MM.1S (cell line): Measurements from ENCODE around the gene CA5A.
"Not testable (repeated sequence)": the region's sequence is repeated elsewhere in the genome, so short reads cannot be mapped to it uniquely, and the experiment has no call there.

Source experiments
- EZH2 ChIP-seq: fragments of 300-600 bp; sonication (generic); optimal IDR thresholded peaks from 2 replicates; pipeline ENCODE3; 2017; ENCODE audit warnings: low read depth, mild to moderate bottlenecking, antibody characterized with exemption, low read length, mixed read lengths
- EZH2phosphoT487 ChIP-seq: fragments of 300-600 bp; sonication (generic); IDR thresholded peaks from 2 replicates; pipeline ENCODE4 v1.6.1; 2018; ENCODE audit warnings: antibody characterized with exemption, low read length
- TF ChIP-seq, protein P1 (sequence below): fragments of 300-600 bp; sonication (generic); IDR thresholded peaks from 2 replicates; pipeline ENCODE4 v1.5.1; 2016; ENCODE audit warnings: antibody characterized with exemption, low read length, mixed read lengths

- TF ChIP-seq, protein P1, sequence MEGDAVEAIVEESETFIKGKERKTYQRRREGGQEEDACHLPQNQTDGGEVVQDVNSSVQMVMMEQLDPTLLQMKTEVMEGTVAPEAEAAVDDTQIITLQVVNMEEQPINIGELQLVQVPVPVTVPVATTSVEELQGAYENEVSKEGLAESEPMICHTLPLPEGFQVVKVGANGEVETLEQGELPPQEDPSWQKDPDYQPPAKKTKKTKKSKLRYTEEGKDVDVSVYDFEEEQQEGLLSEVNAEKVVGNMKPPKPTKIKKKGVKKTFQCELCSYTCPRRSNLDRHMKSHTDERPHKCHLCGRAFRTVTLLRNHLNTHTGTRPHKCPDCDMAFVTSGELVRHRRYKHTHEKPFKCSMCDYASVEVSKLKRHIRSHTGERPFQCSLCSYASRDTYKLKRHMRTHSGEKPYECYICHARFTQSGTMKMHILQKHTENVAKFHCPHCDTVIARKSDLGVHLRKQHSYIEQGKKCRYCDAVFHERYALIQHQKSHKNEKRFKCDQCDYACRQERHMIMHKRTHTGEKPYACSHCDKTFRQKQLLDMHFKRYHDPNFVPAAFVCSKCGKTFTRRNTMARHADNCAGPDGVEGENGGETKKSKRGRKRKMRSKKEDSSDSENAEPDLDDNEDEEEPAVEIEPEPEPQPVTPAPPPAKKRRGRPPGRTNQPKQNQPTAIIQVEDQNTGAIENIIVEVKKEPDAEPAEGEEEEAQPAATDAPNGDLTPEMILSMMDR: not testable (repeated sequence)
- not testable (repeated sequence) for TF ChIP-seq EZH2, EZH2phosphoT487
Observed at GRCh38 chr16:87868254-87869029, 67.9 kb downstream of the CA5A start.
